Activated B cell treated with CpG ODN at 0.5 μM for 24 hours (primary cell): ENCODE measurements around the gene RCOR3. TPM values are rescaled to one million over a fixed set of nuclear protein-coding genes. Genes with fewer than 3 reads are reported as not detected.
"Not testable (repeated sequence)": the region's sequence is repeated elsewhere in the genome, so short reads cannot be mapped to it uniquely, and the experiment has no call there.

Source experiments
- ATAC-seq: fragments of 200-7000 bp; cut with Tn5 transposase; one replicate; pipeline ENCODE4 v1.10.0; 2021; ENCODE audit warnings: low read depth, mild to moderate bottlenecking, moderate library complexity
- CTCF ChIA-PET: fragments of 350-600 bp; sonication (Branson Sonifier 250); formaldehyde crosslinking; loops from one replicate; lab custom pipeline; 2021; ENCODE audit warnings: antibody characterized with exemption; lab: Charles Lee
- POLR2A ChIA-PET: fragments of 350-600 bp; sonication (Branson Sonifier 250); formaldehyde crosslinking; loops from one replicate; lab custom pipeline; 2021; ENCODE audit warnings: antibody characterized with exemption; lab: Charles Lee
- DNase-seq: peaks from one replicate; pipeline ENCODE4 v3.0.0; 2022
- H3K27ac Mint-ChIP-seq: one replicate; pipeline ENCODE4 v1.8.0; 2020; ENCODE audit warnings: mixed read lengths
- H3K27me3 Mint-ChIP-seq: one replicate; pipeline ENCODE4 v1.8.0; 2021; ENCODE audit warnings: mixed read lengths
- H3K36me3 Mint-ChIP-seq: one replicate; pipeline ENCODE4 v1.8.0; 2021; ENCODE audit warnings: low read depth, mixed read lengths
- H3K4me1 Mint-ChIP-seq: one replicate; pipeline ENCODE4 v1.8.0; 2021; ENCODE audit warnings: mixed read lengths
- H3K4me3 Mint-ChIP-seq: one replicate; pipeline ENCODE4 v1.8.0; 2020; ENCODE audit warnings: mild to moderate bottlenecking, mixed read lengths
- H3K9me3 Mint-ChIP-seq: one replicate; pipeline ENCODE4 v1.8.0; 2020; ENCODE audit warnings: mixed read lengths
- intact Hi-C: fragments of 100-400 bp; cut with micrococcal nuclease; formaldehyde crosslinking; loops from one replicate; pipeline ENCODE4 v1.15.1; 2024
- total RNA-seq: library from RNA; stranded (reverse); gene quantifications from 2 replicates; pipeline ENCODE4 v1.2.3, GENCODE V29; 2022
- TF ChIP-seq, protein P1 (sequence below): fragments of 200-600 bp; IDR thresholded peaks from one replicate; pipeline ENCODE4 v1.8.0; 2022; ENCODE audit warnings: antibody characterized with exemption, mild to moderate bottlenecking

The RCOR3 gene
- total RNA-seq, 1 donor from 2014 or later, result 72.3 TPM

DNA sequence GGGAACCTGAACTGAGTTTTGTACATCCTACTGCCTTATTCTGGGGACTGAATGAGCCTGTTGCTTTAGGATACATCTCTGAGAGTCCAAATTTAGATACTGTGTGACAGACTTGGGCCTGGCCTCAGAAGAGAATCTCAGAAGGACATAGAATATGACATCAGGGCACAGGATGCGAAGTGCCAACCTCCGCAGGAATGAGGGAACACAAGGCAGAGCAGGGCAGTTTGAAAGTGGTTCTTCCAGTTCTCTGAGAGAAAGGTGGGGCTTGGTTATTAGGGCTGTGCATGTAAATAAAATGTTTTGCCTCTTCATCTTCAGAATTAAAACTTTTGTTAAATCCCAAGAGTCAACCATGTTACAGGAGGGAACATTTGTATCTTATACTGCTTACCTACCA is 90.6 kb downstream of the RCOR3 start:
- Mint-ChIP-seq H3K4me1 (peaks cover 86% of the 10 kb centered on the region), H3K36me3 (peaks cover 52% of the 10 kb centered on the region), H3K27me3 (no peaks in the 10 kb centered on the region), H3K27ac (peak overlapping the region; percentile 70), H3K4me3 (no peak overlapping the region), H3K9me3 (no peaks in the 10 kb centered on the region)
- DNase-seq (no peak), ATAC-seq (no peak)
- TF ChIP-seq, protein P1, sequence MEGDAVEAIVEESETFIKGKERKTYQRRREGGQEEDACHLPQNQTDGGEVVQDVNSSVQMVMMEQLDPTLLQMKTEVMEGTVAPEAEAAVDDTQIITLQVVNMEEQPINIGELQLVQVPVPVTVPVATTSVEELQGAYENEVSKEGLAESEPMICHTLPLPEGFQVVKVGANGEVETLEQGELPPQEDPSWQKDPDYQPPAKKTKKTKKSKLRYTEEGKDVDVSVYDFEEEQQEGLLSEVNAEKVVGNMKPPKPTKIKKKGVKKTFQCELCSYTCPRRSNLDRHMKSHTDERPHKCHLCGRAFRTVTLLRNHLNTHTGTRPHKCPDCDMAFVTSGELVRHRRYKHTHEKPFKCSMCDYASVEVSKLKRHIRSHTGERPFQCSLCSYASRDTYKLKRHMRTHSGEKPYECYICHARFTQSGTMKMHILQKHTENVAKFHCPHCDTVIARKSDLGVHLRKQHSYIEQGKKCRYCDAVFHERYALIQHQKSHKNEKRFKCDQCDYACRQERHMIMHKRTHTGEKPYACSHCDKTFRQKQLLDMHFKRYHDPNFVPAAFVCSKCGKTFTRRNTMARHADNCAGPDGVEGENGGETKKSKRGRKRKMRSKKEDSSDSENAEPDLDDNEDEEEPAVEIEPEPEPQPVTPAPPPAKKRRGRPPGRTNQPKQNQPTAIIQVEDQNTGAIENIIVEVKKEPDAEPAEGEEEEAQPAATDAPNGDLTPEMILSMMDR, result no peak
- POLR2A ChIA-PET, result interaction anchor here (0.6 to 1.1 kb wide), 2 partner anchors 17 to 98 kb away, joined by 4 read pairs; no protein-coding TSS in a partner anchor
- intact Hi-C loops, result loop anchor here (10.0 kb wide), 1 partner anchor 765 kb away; no protein-coding TSS in a partner anchor
- CTCF ChIA-PET, result interaction anchor here (3.8 kb wide), 1 partner anchor 26 kb away, joined by 26 read pairs; no protein-coding TSS in a partner anchor

DNA sequence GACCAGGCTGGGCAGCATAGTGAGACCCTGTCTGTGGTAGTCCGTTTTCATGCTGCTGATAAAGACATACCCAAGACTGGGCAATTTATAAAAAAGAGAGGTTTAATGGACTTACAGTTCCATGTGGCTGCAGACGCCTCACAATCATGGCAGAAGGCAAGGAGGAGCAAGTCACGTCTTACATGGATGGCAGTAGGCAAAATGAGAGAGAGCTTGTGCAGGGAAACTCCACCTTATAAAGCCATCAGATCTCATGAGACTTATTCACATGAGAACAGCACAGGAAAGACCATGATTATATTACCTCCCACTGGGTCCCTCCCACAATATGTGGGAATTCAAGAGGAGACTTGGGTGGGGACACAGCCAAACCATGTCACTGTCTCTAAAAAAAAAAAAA is 92.9 kb downstream of the RCOR3 start:
- intact Hi-C loops, result loop anchor here (2.0 to 10.0 kb wide), 2 partner anchors 15 to 767 kb away; no protein-coding TSS in a partner anchor
- not testable (repeated sequence) for ATAC-seq, DNase-seq, H3K27me3 Mint-ChIP-seq, H3K9me3 Mint-ChIP-seq, H3K4me3 Mint-ChIP-seq
- CTCF ChIA-PET, result interaction anchor here (1.0 to 3.8 kb wide), 3 partner anchors 26 to 303 kb away, joined by 3 to 26 read pairs (median 3); no protein-coding TSS in a partner anchor
- peak overlapping the region; percentile 77 for H3K27ac Mint-ChIP-seq
- POLR2A ChIA-PET, result interaction anchor here (1.3 to 1.7 kb wide), 2 partner anchors 19 to 29 kb away, joined by 5 to 6 read pairs; no protein-coding TSS in a partner anchor
- H3K4me1 Mint-ChIP-seq, result peaks cover 70% of the 10 kb centered on the region
- H3K36me3 Mint-ChIP-seq, result peaks cover 53% of the 10 kb centered on the region

DNA sequence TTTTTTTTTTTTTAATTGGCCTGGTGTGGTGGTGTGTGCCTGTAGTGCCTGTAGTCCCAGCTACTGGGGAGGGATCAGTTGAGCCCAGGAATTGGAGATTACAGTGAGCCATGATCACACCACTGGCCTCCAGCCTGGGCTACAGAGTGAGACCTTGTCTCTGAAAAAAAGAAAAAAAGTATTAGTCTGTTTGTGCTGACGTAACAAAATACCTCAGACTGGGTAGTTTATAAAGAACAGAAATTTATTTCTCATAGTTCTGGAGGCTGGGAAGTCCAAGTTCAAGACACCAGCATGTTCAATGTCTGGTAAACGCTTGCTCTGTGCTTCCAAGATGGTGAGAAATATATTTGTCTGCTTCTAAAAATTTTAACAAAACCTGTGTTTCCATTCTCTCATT is 93.3 kb downstream of the RCOR3 start:
- Mint-ChIP-seq H3K36me3 (peaks cover 53% of the 10 kb centered on the region), H3K27ac (peak overlapping the region; percentile 94), H3K4me3 (no peak overlapping the region), H3K4me1 (peaks cover 66% of the 10 kb centered on the region), H3K9me3 (no peaks in the 10 kb centered on the region), H3K27me3 (no peaks in the 10 kb centered on the region)
- ChIA-PET POLR2A (interaction anchor here (1.3 to 1.7 kb wide), 2 partner anchors 19 to 29 kb away, joined by 5 to 6 read pairs; no protein-coding TSS in a partner anchor), CTCF (interaction anchor here (1.0 to 3.8 kb wide), 3 partner anchors 27 to 302 kb away, joined by 3 to 26 read pairs (median 3); no protein-coding TSS in a partner anchor)
- ATAC-seq, result no peak
- no peak for DNase-seq
- TF ChIP-seq, protein P1, result no peak
- intact Hi-C loops, result loop anchor here (2.0 to 10.0 kb wide), 2 partner anchors 16 to 768 kb away; no protein-coding TSS in a partner anchor

DNA sequence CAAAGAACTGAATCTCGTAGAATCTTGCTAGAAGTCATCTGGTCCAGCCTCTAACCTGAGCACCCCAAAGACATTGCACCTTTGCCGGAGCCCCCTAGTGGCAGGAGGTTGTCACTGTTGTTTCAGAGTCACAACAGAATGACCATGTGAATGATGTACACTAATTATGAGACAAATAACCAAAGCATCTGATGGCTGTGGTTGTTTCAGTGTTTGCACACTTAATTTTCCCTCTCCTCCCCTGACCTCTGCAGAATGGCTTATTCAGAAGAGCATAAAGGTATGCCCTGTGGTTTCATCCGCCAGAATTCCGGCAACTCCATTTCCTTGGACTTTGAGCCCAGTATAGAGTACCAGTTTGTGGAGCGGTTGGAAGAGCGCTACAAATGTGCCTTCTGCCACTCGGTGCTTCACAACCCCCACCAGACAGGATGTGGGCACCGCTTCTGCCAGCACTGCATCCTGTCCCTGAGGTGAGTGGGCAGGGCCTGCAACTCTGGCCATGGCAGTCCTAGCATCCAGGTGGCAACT is 93.9 kb downstream of the RCOR3 start:
- Mint-ChIP-seq H3K27ac (peak overlapping the region; percentile 94), H3K27me3 (no peaks in the 10 kb centered on the region), H3K36me3 (peaks cover 56% of the 10 kb centered on the region), H3K4me1 (peaks cover 60% of the 10 kb centered on the region), H3K4me3 (peak overlapping the region; percentile 55), H3K9me3 (no peaks in the 10 kb centered on the region)
- intact Hi-C loops, result loop anchor here (1.0 to 10.0 kb wide), 4 partner anchors 16 to 946 kb away; no protein-coding TSS in a partner anchor
- DNase-seq (no peak), ATAC-seq (peak; percentile 83)
- ChIA-PET CTCF (interaction anchor here (1.0 to 4.7 kb wide), 3 partner anchors 13 to 29 kb away, joined by 3 to 34 read pairs (median 15); no protein-coding TSS in a partner anchor), POLR2A (interaction anchor here (0.6 to 1.2 kb wide), 3 partner anchors 25 to 90 kb away, joined by 4 to 7 read pairs (median 4); no protein-coding TSS in a partner anchor)
- TF ChIP-seq, protein P1, result no peak

DNA sequence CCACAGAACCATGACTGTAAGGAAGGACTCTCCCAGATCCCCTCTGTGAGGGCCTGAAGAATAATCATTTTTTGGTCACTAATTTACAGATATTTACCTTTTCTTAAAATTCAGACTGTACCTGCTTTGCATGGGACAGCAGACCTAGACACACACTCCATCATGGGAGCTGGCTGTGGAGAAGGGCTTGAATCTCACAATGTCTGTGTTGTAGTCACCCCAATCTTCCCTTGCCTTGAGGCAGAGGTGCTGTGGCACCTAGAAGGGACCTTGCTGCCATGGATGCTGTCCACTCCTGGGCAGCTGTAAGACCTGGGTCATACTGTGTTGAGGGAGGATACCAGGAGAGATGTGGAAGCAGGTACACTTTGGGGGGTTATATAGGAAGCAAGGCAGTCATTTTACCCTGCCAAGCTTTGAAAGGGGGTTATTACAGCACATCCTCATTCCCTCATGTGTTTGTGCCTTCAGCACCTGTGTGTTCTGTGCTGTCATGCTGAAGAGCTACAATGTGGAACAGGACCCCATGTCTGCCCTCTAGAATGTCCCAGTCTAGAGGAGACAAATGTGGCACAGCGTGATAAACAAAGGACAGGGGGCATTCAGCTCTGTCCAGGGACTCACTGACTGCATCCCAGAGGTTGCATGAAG is 94.5 kb downstream of the RCOR3 start:
- Mint-ChIP-seq H3K36me3 (peaks cover 54% of the 10 kb centered on the region), H3K4me1 (peaks cover 56% of the 10 kb centered on the region), H3K4me3 (peak overlapping the region; percentile 55), H3K9me3 (no peaks in the 10 kb centered on the region), H3K27me3 (no peaks in the 10 kb centered on the region), H3K27ac (peak overlapping the region; percentile 94)
- ATAC-seq (no peak), DNase-seq (no peak)
- POLR2A ChIA-PET, result interaction anchor here (0.6 to 1.2 kb wide), 3 partner anchors 26 to 91 kb away, joined by 4 to 7 read pairs (median 4); no protein-coding TSS in a partner anchor
- intact Hi-C loops, result loop anchor here (1.0 to 10.0 kb wide), 4 partner anchors 17 to 946 kb away; no protein-coding TSS in a partner anchor
- CTCF ChIA-PET, result interaction anchor here (0.9 to 4.7 kb wide), 5 partner anchors 14 to 161 kb away, joined by 3 to 34 read pairs (median 4); no protein-coding TSS in a partner anchor
- TF ChIP-seq, protein P1, result no peak
